NCI-H146 treated with DMSO at 0.1 percent for 48 hours (cell line): Measurements from ENCODE around the gene AUTS2.

ENCODE experiments used
- DNase-seq: peaks from one replicate; lab custom pipeline; 2025; ENCODE audit not compliant: unreplicated experiment; lab: John Stamatoyannopoulos, UW

AUTS2 gene

DNA sequence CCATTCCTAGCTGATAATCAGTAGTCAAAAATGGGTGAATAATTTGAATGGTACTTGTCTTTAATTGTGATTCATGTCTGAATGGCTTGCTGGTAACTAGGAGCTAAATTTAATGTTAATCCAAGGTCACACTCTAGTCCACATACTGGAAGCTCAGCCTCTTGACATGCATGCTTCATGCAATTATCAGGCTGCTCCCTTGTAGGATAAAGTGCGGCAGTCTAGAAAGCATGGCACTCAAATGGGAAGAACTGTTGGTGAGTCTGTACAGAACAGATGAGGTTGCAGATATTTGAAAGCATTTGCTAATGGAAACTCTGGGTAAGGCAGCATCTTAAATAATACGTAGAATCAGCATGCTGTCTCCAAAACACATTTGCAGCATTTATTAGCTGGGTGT, 499.4 kb downstream of the AUTS2 start:
- no peak for DNase-seq

- peak; percentile 35 for DNase-seq
Observed at GRCh38 chr7:70098133-70098561, 499.9 kb downstream of the AUTS2 start.

GRCh38 chr7:70098905-70099672, 500.8 kb downstream of the AUTS2 start:
- no peak for DNase-seq

DNA sequence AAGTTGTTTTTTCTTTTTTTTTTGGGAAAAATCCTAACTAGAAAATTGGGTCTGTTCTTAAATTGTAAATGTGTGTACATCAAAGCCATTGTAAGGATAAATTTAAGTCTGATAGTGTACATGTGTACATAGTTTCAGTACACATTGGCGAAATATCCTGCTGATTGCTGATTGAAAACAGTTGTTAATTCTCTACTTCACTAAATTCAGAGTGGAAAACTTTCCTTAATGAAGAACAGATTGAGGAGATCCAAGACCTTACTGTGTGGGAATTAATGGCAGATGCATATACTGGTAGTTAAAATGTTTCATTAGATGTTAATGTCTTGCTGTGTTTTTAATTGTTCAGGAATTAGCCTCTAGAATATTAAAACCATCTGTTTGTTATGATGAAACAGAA, 506.0 kb downstream of the AUTS2 start:
- DNase-seq: no peak

GRCh38 chr7:70113078-70113477, 514.8 kb downstream of the AUTS2 start:
- no peak for DNase-seq

DNA sequence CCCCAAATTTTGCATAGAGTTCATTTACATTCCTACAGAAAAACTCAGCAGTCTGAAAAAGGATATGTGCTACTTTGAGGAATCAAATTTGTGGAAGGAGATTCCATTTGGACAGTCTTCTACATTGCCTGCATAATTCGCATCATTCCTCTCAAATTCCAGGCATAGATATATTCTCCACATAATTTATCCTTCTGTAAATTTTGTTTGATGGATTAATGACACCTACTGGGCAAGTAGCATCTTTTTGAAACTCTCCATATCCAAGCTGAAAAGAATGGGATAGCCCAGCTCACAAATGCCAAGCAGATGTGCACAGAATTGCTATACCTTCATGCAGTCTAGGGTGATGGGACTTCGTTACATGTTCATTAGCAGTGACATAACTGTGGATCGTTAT, 515.3 kb downstream of the AUTS2 start:
- DNase-seq: no peak

- DNase-seq: no peak
Observed at GRCh38 chr7:70114806-70115205, 516.5 kb downstream of the AUTS2 start.

DNA sequence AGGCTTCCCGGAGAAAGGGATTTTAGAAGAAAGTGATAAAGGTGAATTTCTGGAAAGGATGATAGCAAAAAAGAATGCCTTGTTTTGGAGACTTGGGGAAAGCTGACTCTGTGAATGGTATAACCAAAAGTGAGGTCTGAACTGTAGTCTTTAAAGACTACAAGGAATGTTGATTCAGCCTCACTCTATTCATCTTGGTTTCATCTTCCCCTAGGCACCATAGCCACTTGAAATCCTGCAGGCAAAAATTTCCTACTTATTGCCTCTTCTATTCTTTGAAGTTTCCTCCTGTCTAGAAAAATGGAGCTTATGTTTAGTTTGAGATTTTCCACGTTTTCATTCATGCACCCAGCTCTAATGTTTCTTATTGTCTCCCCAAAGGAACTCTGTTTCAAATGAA, 518.0 kb downstream of the AUTS2 start:
- no peak for DNase-seq

DNA sequence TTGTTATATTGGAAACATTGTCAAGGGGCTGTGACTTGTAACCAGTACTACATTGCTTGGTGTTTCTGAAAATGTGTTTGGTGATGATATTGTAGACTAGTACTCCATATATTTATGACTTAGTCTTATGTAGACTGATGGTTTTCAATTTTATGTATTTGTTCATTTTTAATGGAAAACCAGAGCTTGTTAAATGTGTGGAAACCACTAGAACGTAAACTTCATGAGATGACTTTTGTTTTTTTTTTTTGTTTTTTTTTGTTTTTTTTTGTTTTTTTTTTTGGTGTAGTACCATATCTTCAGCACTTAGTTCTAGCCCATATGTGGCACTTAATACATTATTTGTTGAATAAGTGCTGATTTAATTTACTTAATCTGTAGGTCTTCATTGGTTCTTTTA, 518.6 kb downstream of the AUTS2 start:
- no peak for DNase-seq

- DNase-seq: no peak
Observed at GRCh38 chr7:70120851-70121250, 522.6 kb downstream of the AUTS2 start.

DNA sequence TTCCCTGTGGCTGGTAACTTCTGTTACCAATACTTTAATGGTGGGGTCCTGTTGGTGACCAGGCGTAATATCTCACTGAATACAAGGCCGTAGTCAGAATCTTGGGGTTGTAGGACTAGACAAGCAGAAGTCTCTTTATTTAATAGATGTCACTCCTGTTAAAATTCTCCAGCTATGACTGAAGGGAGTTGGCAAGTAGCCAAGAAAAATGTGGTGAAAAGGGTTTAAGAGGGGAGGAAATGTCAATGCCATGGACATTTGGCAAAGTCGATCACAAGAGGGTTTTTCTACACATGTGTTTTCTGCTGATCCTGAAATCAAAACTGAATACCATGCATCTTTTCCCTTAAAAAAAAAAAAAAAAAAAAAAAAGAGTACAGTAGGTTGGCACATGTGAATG, 533.5 kb downstream of the AUTS2 start:
- no peak for DNase-seq

DNA sequence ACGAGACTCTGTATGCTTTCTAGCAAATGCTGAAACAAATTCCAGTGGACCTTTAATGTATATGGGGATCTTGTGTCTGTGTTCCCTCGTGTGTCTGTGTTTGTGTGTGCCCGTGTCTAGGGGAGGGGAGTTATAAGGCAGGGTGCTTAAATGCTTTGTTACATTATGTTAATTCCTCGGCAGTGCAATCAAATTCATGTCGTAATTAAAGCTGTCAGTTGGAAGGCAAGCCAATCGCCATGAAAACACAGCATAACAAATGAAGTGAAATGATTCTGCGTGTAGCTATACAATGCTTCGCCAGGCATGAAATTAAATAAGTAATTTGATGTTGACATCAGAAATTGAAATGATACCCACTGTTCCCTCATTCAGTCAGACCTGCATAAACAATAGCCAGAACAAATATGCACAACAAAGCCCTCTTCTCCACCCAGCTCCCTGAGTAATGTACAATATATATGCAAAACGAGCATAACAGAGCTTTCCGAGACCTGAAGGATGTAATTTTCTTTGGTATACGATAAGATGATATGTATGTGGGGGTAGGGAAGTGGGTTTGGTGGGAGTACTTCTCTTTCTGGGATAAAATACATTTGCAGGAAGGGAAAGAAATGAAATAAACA, 534.1 kb downstream of the AUTS2 start:
- peak; percentile 28 for DNase-seq

DNA sequence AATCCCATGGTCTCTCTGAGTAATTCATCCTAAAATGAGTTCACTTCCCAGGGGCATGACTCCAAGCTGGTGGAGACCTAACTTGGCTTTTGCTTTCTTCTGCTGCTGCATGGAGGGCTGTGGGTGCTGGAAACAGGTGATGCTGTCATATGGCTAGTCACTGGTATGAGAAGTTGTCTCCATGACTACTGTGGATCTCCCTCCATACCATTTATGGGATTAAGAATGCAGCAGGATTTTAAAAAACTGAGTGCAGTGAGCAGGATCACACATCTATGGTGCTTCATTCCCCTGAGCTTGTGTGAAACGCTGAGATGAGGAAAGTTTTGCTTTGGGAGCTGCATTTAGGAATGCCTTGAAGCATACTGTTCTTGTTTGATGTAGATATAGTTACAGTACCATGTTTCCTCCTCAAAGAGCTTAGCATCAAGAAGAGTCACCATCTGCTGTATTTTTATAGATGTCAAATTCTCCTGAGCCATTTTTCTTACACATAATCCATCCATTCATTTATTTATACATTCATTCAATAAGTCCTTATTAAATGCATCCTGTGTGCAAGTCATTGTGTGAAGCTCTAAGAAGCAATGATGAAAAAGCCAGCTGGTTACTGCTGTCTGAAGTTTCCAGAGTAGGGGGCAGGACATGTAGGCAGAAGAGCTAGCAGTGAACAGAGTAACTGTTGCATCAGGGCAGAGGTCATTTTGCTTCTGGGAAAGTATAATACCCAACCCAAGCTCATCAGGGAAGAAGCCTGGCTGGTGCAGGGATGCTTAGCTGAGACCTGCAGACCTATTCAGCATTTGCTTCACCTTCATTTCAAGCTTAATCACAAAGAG, 534.8 kb downstream of the AUTS2 start:
- DNase-seq: no peak

- no peak for DNase-seq
Observed at GRCh38 chr7:70134029-70134770, 535.9 kb downstream of the AUTS2 start.

DNA sequence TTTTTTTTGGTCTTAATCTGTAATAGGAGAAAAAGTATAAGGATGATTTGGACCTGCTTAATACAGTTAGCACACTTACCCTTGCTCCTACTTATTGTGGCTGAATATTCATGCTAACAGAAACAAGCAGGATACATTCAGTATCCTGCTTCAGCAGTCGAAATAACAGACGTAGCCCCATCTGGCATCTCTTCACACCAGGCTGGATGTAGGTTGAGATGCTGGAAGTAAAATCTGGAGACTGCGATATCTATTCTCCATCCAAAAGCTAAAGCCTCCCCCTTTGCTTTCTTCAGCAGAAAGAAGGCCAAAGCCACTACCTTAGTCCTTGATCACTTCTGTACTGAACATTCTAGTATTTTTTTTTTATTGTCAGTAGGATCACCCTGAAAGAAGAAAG, 537.4 kb downstream of the AUTS2 start:
- DNase-seq: no peak

- DNase-seq: no peak
Observed at GRCh38 chr7:70137126-70137525, 538.9 kb downstream of the AUTS2 start.

DNA sequence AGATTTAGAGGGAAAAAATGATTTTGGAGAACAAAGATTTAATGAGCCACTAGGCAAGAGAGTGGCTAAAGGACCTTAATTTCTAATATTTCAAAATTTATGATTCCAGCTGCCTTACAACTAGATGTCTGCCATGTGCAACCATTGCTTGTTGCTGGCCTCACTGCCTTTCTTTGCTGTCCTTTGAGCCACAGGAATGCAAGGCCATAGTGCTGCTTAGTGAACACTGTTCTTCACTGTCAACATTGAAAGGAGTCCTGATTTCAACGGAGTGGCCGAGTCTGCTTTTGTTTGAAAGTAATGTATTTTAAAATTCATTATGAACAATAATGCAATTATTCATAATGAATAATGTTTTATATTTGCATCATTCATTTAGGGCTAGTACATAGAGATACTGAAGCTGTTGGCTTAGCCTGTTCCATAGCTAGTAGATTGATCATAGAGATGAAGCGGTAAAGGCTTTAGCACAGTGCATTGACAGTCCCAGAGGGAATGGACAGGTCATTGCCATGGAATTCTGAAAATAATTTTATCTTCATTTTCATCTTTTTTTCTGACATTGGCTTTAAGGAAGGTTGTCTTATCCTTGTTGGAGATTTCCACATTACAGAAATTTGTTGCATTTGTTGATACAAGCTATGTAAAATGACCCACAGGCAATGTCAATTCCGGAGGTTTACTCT, 544.1 kb downstream of the AUTS2 start:
- no peak for DNase-seq

GRCh38 chr7:70143075-70144044, 545.1 kb downstream of the AUTS2 start:
- peak; percentile 12 for DNase-seq

DNA sequence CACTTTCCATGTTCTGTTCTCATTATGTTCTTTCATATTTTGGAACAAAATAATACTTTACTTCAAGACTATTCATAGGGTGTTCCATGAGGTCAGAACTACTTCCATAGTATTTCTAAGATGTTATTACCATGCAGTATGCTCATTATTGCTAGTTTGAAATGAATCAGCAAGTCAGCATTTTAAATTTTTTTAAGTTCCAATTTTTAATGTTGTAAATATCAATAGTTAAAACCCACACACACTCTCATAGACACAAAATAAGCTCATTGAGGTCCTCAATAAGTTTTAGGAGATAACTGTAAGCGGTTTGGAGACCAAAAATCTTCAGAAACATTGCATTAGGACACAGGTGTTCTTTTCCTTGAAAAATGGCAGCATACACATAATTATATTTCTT, 550.7 kb downstream of the AUTS2 start:
- DNase-seq: no peak
